ENCODE measurements around the gene ADAMTSL3.

Gene ADAMTSL3

GRCh38 chr15:83656943-83657528 is 3.1 kb downstream of the ADAMTSL3 start:
- no peak for DNase-seq (ENCODE audit: low read depth)

- no peak for DNase-seq (ENCODE audit: low read depth)
Observed at GRCh38 chr15:83657549-83657948, 3.6 kb downstream of the ADAMTSL3 start.

- no peak for DNase-seq (ENCODE audit: low read depth)
Observed at GRCh38 chr15:83658430-83659416, 4.8 kb downstream of the ADAMTSL3 start.

GRCh38 chr15:83659417-83659812 is 5.5 kb downstream of the ADAMTSL3 start:
- DNase-seq (ENCODE audit: low read depth): no peak

GRCh38 chr15:83665480-83665879 is 11.6 kb downstream of the ADAMTSL3 start:
- no peak for DNase-seq (ENCODE audit: low read depth)

GRCh38 chr15:83670672-83671229 is 16.8 kb downstream of the ADAMTSL3 start:
- no peak for DNase-seq (ENCODE audit: low read depth)

GRCh38 chr15:83671603-83672002 is 17.7 kb downstream of the ADAMTSL3 start:
- DNase-seq (ENCODE audit: low read depth): no peak

GRCh38 chr15:83673385-83673784 is 19.5 kb downstream of the ADAMTSL3 start:
- DNase-seq (ENCODE audit: low read depth): no peak

- no peak for DNase-seq (ENCODE audit: low read depth)
Observed at GRCh38 chr15:83682476-83683088, 28.7 kb downstream of the ADAMTSL3 start.

- DNase-seq (ENCODE audit: low read depth): no peak
Observed at GRCh38 chr15:83685916-83686332, 32.0 kb downstream of the ADAMTSL3 start.

GRCh38 chr15:83688201-83688600 is 34.3 kb downstream of the ADAMTSL3 start:
- no peak for DNase-seq (ENCODE audit: low read depth)

GRCh38 chr15:83690676-83691075 is 36.8 kb downstream of the ADAMTSL3 start:
- no peak for DNase-seq (ENCODE audit: low read depth)

- DNase-seq (ENCODE audit: low read depth): no peak
Observed at GRCh38 chr15:83692746-83693581, 39.0 kb downstream of the ADAMTSL3 start.

- no peak for DNase-seq (ENCODE audit: low read depth)
Observed at GRCh38 chr15:83694015-83694414, 40.1 kb downstream of the ADAMTSL3 start.

GRCh38 chr15:83694536-83694935 is 40.6 kb downstream of the ADAMTSL3 start:
- DNase-seq (ENCODE audit: low read depth): no peak

GRCh38 chr15:83695246-83695645 is 41.3 kb downstream of the ADAMTSL3 start:
- no peak for DNase-seq (ENCODE audit: low read depth)

GRCh38 chr15:83695901-83696425 is 42.0 kb downstream of the ADAMTSL3 start:
- no peak for DNase-seq (ENCODE audit: low read depth)

- DNase-seq (ENCODE audit: low read depth): no peak
Observed at GRCh38 chr15:83697716-83698115, 43.8 kb downstream of the ADAMTSL3 start.

GRCh38 chr15:83698294-83698693 is 44.4 kb downstream of the ADAMTSL3 start:
- no peak for DNase-seq (ENCODE audit: low read depth)

- no peak for DNase-seq (ENCODE audit: low read depth)
Observed at GRCh38 chr15:83699028-83699427, 45.1 kb downstream of the ADAMTSL3 start.

GRCh38 chr15:83700082-83700481 is 46.2 kb downstream of the ADAMTSL3 start:
- no peak for DNase-seq (ENCODE audit: low read depth)

All from activated T-helper 9 cell treated with anti-CD3 and anti-CD28 coated beads, Interleukin-2, amount 50 U/mL, for 16 hours (primary cell).